ENCODE results near the gene SCUBE1.

- TF ChIP-seq POLR2AphosphoS5 (IDR thresholded peaks at IDR 0.05) (no peak), CTCF (IDR thresholded peaks at IDR 0.05) (no peak)
Observed at GRCh38 chr22:43288378-43288777, 54.8 kb downstream of the SCUBE1 start.
